Measurements from ENCODE around the gene ST14. TPM values are rescaled to one million over a fixed set of nuclear protein-coding genes. Genes with fewer than 3 reads are reported as not detected.
A peak's percentile ranks its signal among the peaks of the same experiment; 100 is the strongest.

The ST14 gene
- total and polyA plus RNA-seq, 5 experiments from 2014 or later = 0.74 to 0.94 TPM; not detected in 3

GRCh38 chr11:130157840-130158239 lies 1.7 kb upstream of the ST14 start:
- H3K27ac Mint-ChIP-seq = no peak overlapping the region
- H3K36me3 Mint-ChIP-seq = peaks cover 0 to 2% (median 0%) of the 10 kb centered on the region in 3 donors
- H3K4me3 Mint-ChIP-seq = peak overlapping the region in 2 of 10 donors; percentile 45 to 71
- H3K9me3 Mint-ChIP-seq = no peaks in the 10 kb centered on the region
- DNase-seq (no peak), ATAC-seq (no peak)
- H3K4me1 Mint-ChIP-seq = peaks cover 12 to 30% (median 18%) of the 10 kb centered on the region in 4 donors
- H3K27me3 Mint-ChIP-seq = peaks cover 25 to 51% (median 47%) of the 10 kb centered on the region in 5 donors
- POLR2A ChIA-PET = interaction anchor here (0.8 kb wide), 1 partner anchor 155 kb away, joined by 5 read pairs; the partner anchor contains the start of gene PRDM10

GRCh38 chr11:130159139-130159538 lies 443 bp upstream of the ST14 start:
- POLR2A ChIA-PET = no interaction called here
- H3K36me3 Mint-ChIP-seq = peaks cover 0 to 2% (median 0%) of the 10 kb centered on the region in 3 donors
- peaks cover 12 to 38% (median 18%) of the 10 kb centered on the region in 4 donors for H3K4me1 Mint-ChIP-seq
- peaks cover 28 to 64% (median 58%) of the 10 kb centered on the region in 5 donors for H3K27me3 Mint-ChIP-seq
- H3K27ac Mint-ChIP-seq = peak overlapping the region in 1 of 10 donors; percentile 83
- DNase-seq = no peak
- peak overlapping the region in 7 of 10 donors; percentile 37 to 74 (median 51) for H3K4me3 Mint-ChIP-seq
- no peaks in the 10 kb centered on the region for H3K9me3 Mint-ChIP-seq
- no peak for ATAC-seq

- peaks cover 12 to 39% (median 18%) of the 10 kb centered on the region in 4 donors for H3K4me1 Mint-ChIP-seq
- H3K36me3 Mint-ChIP-seq = peaks cover 0 to 2% (median 0%) of the 10 kb centered on the region in 3 donors
- no peak for DNase-seq
- no peak for ATAC-seq
- no peak overlapping the region for H3K27ac Mint-ChIP-seq
- no peaks in the 10 kb centered on the region for H3K9me3 Mint-ChIP-seq
- POLR2A ChIA-PET = no interaction called here
- H3K27me3 Mint-ChIP-seq = peaks cover 28 to 75% (median 54%) of the 10 kb centered on the region in 5 donors
- H3K4me3 Mint-ChIP-seq = peak overlapping the region in 6 of 10 donors; percentile 29 to 79 (median 60)
Measured at GRCh38 chr11:130160498-130161155, 1.0 kb downstream of the ST14 start.

DNA sequence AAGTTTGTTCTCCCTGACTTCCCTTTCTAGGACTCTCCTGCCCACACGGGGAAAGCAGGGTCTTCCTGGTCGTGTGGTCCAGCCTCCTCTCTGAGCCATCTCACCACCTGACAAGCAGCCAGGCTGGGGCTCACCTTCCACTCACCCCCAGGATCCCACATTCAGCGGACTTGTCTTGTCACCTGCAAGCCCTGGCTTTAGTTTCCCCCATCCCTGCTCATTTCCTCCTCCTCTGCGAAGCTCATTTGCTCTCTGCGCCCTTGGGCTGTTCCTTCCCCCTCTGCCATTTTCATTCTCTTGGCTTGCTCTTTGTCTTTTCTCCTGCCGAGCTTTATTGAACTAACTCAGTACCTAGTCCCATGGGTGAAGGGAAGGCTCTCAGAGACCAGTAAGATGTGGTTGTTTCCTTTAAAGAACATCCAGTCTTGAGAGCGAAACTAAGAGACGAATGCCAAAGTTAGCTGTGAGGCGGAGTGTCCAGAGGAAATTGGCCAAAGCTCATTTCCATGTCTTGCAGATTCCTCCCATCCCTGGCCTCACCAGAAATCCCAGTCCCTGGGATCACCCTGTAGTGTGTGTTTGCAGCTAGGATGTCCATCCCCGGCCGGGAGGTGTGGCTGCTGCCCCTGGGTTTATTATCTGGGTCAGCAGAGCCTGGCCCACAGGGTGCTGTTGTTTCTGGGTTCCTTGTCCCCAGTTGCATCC lies 2.0 kb downstream of the ST14 start:
- Mint-ChIP-seq H3K9me3 (no peaks in the 10 kb centered on the region), H3K36me3 (peaks cover 0 to 2% (median 0%) of the 10 kb centered on the region in 3 donors), H3K4me3 (peak overlapping the region in 2 of 10 donors; percentile 4 to 50), H3K27me3 (peaks cover 32 to 85% (median 57%) of the 10 kb centered on the region in 5 donors), H3K4me1 (peaks cover 12 to 48% (median 18%) of the 10 kb centered on the region in 4 donors), H3K27ac (no peak overlapping the region)
- ATAC-seq (no peak), DNase-seq (no peak)
- POLR2A ChIA-PET = no interaction called here

- DNase-seq (no peak), ATAC-seq (no peak)
- peaks cover 35 to 82% (median 55%) of the 10 kb centered on the region in 5 donors for H3K27me3 Mint-ChIP-seq
Measured at GRCh38 chr11:130162733-130163132, 3.2 kb downstream of the ST14 start.

GRCh38 chr11:130163346-130164220 lies 4.0 kb downstream of the ST14 start:
- Mint-ChIP-seq H3K27me3 (peaks cover 32 to 81% (median 54%) of the 10 kb centered on the region in 5 donors), H3K9me3 (no peaks in the 10 kb centered on the region), H3K4me1 (peaks cover 11 to 43% (median 16%) of the 10 kb centered on the region in 4 donors), H3K27ac (no peak overlapping the region), H3K4me3 (no peak overlapping the region), H3K36me3 (peaks cover 0 to 2% (median 0%) of the 10 kb centered on the region in 3 donors)
- POLR2A ChIA-PET = no interaction called here
- DNase-seq (no peak), ATAC-seq (no peak)

More at GRCh38 chr11:130162733-130163132, 3.2 kb downstream of the ST14 start:
- POLR2A ChIA-PET = no interaction called here
- peaks cover 12 to 48% (median 18%) of the 10 kb centered on the region in 4 donors for H3K4me1 Mint-ChIP-seq
- H3K27ac Mint-ChIP-seq = no peak overlapping the region
- no peak overlapping the region for H3K4me3 Mint-ChIP-seq
- peaks cover 0 to 2% (median 0%) of the 10 kb centered on the region in 3 donors for H3K36me3 Mint-ChIP-seq
- H3K9me3 Mint-ChIP-seq = no peaks in the 10 kb centered on the region

DNA sequence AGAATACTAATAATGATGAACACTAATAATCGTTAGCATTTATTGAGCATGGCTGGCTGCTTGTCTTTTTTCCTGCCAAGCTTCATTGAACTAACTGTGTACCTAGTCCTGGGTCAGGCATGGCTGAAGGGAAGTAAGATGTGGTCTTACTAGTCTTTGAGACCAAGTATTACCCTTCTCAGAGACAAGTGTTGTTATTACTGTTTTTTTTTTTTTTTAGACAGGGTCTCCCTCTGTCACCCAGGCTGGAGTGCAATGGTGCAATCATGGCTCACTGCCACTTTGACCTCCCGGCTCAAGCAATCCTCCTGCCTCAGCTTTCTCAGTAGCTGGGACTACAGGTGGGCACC lies 4.6 kb downstream of the ST14 start:
- POLR2A ChIA-PET = no interaction called here
- H3K27me3 Mint-ChIP-seq = peaks cover 28 to 78% (median 48%) of the 10 kb centered on the region in 5 donors
- H3K4me1 Mint-ChIP-seq = peaks cover 8 to 39% (median 11%) of the 10 kb centered on the region in 4 donors
- H3K4me3 Mint-ChIP-seq = no peak overlapping the region
- DNase-seq (no peak), ATAC-seq (no peak)
- H3K36me3 Mint-ChIP-seq = peaks cover 0 to 2% (median 0%) of the 10 kb centered on the region in 3 donors
- no peak overlapping the region for H3K27ac Mint-ChIP-seq
- no peaks in the 10 kb centered on the region for H3K9me3 Mint-ChIP-seq

GRCh38 chr11:130165601-130166456 lies 6.2 kb downstream of the ST14 start:
- peak overlapping the region in 1 of 10 donors; percentile 33 for H3K27ac Mint-ChIP-seq
- no peak for DNase-seq

DNA sequence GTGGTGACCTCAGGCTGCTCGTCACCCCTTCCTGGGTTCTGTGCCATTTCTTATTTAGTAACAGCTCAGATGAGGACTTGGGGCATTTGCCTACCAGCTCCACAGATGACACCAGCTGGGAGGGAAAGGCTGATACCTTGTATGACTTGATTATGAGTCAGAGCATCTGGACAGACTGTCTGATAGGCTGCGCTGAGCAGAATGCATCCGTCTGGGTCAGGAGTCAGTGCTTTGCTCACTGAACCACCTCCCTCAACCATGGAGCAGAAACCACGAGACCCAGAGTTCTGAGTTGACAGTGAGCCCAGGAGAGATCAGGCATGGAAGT lies 6.8 kb downstream of the ST14 start:
- POLR2A ChIA-PET = no interaction called here
- Mint-ChIP-seq H3K4me1 (peaks cover 2 to 38% (median 3%) of the 10 kb centered on the region in 4 donors), H3K27me3 (peaks cover 28 to 71% (median 45%) of the 10 kb centered on the region in 5 donors), H3K27ac (peak overlapping the region in 1 of 10 donors; percentile 33), H3K4me3 (no peak overlapping the region), H3K36me3 (peaks cover 0 to 2% (median 0%) of the 10 kb centered on the region in 3 donors), H3K9me3 (no peaks in the 10 kb centered on the region)
- ATAC-seq (peak in 1 of 2 donors; percentile 61), DNase-seq (no peak)

More at GRCh38 chr11:130165601-130166456, 6.2 kb downstream of the ST14 start:
- Mint-ChIP-seq H3K4me3 (peak overlapping the region in 1 of 10 donors; percentile 37), H3K9me3 (no peaks in the 10 kb centered on the region), H3K27me3 (peaks cover 30 to 77% (median 49%) of the 10 kb centered on the region in 5 donors), H3K4me1 (peaks cover 3 to 41% (median 6%) of the 10 kb centered on the region in 4 donors), H3K36me3 (peaks cover 0 to 2% (median 0%) of the 10 kb centered on the region in 3 donors)
- no peak for ATAC-seq
- POLR2A ChIA-PET = no interaction called here

- H3K4me1 Mint-ChIP-seq = peaks cover 0 to 33% (median 0%) of the 10 kb centered on the region in 4 donors
- POLR2A ChIA-PET = no interaction called here
- H3K4me3 Mint-ChIP-seq = no peak overlapping the region
- H3K27ac Mint-ChIP-seq = no peak overlapping the region
- H3K9me3 Mint-ChIP-seq = no peaks in the 10 kb centered on the region
- no peaks in the 10 kb centered on the region for H3K36me3 Mint-ChIP-seq
- peaks cover 28 to 64% (median 42%) of the 10 kb centered on the region in 5 donors for H3K27me3 Mint-ChIP-seq
- ATAC-seq = no peak
- DNase-seq = no peak
Measured at GRCh38 chr11:130167146-130167545, 7.6 kb downstream of the ST14 start.

GRCh38 chr11:130168105-130168504 lies 8.5 kb downstream of the ST14 start:
- POLR2A ChIA-PET = no interaction called here
- Mint-ChIP-seq H3K27ac (no peak overlapping the region), H3K4me3 (no peak overlapping the region), H3K27me3 (peaks cover 27 to 54% (median 34%) of the 10 kb centered on the region in 5 donors), H3K36me3 (no peaks in the 10 kb centered on the region), H3K4me1 (peaks cover 0 to 29% (median 0%) of the 10 kb centered on the region in 4 donors), H3K9me3 (no peaks in the 10 kb centered on the region)
- ATAC-seq = no peak
- DNase-seq = no peak
